ENCODE results near the gene TTC17. TPM values are rescaled to one million over a fixed set of nuclear protein-coding genes. Genes with fewer than 3 reads are reported as not detected.
A peak's percentile ranks its signal among the peaks of the same experiment; 100 is the strongest.
"Not testable (repeated sequence)": the region's sequence is repeated elsewhere in the genome, so short reads cannot be mapped to it uniquely, and the experiment has no call there.

TTC17 gene
- total RNA-seq, 1 experiment from 2014 or later: 42.1 TPM

GRCh38 chr11:43467958-43468357 lies 109.2 kb downstream of the TTC17 start:
- no peak for TF ChIP-seq EZH2phosphoT487 (IDR thresholded peaks at IDR 0.05; ENCODE audit: borderline replicate concordance, low read length)
- no peak for TF ChIP-seq CTCF (conservative IDR thresholded peaks at IDR 0.05; ENCODE audit: low read depth, low read length)
- TF ChIP-seq EZH2 (IDR thresholded peaks at IDR 0.05; ENCODE audit: low read length, unreplicated experiment): no peak
- H3K27ac ChIP-seq (ENCODE audit: low read length): no peak overlapping the region
- H3K36me3 ChIP-seq (ENCODE audit: low read depth, low read length): peaks cover 40% of the 10 kb centered on the region
- H3K27me3 ChIP-seq (ENCODE audit: low read length): no peaks in the 10 kb centered on the region
- H3K4me3 ChIP-seq (ENCODE audit: low read length): no peak overlapping the region
- no TSS peak for BruUV-seq (replicated peaks)
- H3K4me1 ChIP-seq (ENCODE audit: insufficient read depth, low read length): no peaks in the 10 kb centered on the region
- no peaks in the 10 kb centered on the region for H3K9me2 ChIP-seq (replicated peaks; ENCODE audit: low read length)
- no peak for DNase-seq
- H3K79me2 ChIP-seq (ENCODE audit: low read length): no peaks in the 10 kb centered on the region
- H3K4me2 ChIP-seq (ENCODE audit: low read length): no peak overlapping the region
- no peak overlapping the region for H2AFZ ChIP-seq (ENCODE audit: low read length)
- CTCF ChIA-PET: no interaction called here
- H3K9ac ChIP-seq (ENCODE audit: low read length): no peak overlapping the region
- intact Hi-C loops (cut with micrococcal nuclease): no loop called here
- no peaks in the 10 kb centered on the region for H4K20me1 ChIP-seq (ENCODE audit: low read length)
- H3K9me3 ChIP-seq (ENCODE audit: low read length): no peaks in the 10 kb centered on the region
- no peak for ATAC-seq
- POLR2A ChIA-PET (ENCODE audit: unreplicated experiment): no interaction called here
- H3F3A ChIP-seq (ENCODE audit: low read length, unreplicated experiment): no peaks in the 10 kb centered on the region

DNA sequence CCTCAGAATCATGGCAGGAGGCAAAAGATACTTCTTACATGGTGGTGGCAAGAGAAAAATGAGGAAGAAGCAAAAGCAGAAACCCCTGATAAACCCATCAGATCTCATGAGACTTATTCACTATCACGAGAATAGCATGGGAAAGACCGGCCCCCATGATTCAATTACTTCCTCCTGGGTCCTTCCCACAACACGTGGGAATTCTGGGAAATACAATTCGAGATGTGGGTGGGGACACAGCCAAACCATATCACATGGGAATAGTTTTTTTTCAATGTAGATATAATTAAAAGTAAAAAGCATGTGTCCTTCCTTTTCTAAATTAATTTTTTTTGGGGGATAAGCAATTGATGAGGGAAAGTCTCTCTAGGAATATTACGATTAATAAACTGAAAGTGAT lies 118.8 kb downstream of the TTC17 start:
- intact Hi-C loops (cut with micrococcal nuclease); H3K9me2 ChIP-seq (replicated peaks; ENCODE audit: low read length); H3K27me3 ChIP-seq (ENCODE audit: low read length); H2AFZ ChIP-seq (ENCODE audit: low read length); H3K4me2 ChIP-seq (ENCODE audit: low read length); POLR2A ChIA-PET (ENCODE audit: unreplicated experiment); H3K27ac ChIP-seq (ENCODE audit: low read length); H3K4me3 ChIP-seq (ENCODE audit: low read length); H3K79me2 ChIP-seq (ENCODE audit: low read length); H3K36me3 ChIP-seq (ENCODE audit: low read depth, low read length); H3K4me1 ChIP-seq (ENCODE audit: insufficient read depth, low read length); H4K20me1 ChIP-seq (ENCODE audit: low read length); H3K9me3 ChIP-seq (ENCODE audit: low read length); H3F3A ChIP-seq (ENCODE audit: low read length, unreplicated experiment); ATAC-seq; CTCF ChIA-PET; DNase-seq; BruUV-seq (replicated peaks); H3K9ac ChIP-seq (ENCODE audit: low read length): not testable (repeated sequence)

- Histone ChIP-seq H3K36me3 (ENCODE audit: low read depth, low read length) (peaks cover 6% of the 10 kb centered on the region; the same call in 1 of the 2 replicates), H3K27ac (ENCODE audit: low read length) (no peak overlapping the region), H3K4me2 (ENCODE audit: low read length) (no peak overlapping the region), H4K20me1 (ENCODE audit: low read length) (no peaks in the 10 kb centered on the region), H3F3A (ENCODE audit: low read length, unreplicated experiment) (no peaks in the 10 kb centered on the region), H3K4me1 (ENCODE audit: insufficient read depth, low read length) (no peaks in the 10 kb centered on the region), H3K9me2 (replicated peaks; ENCODE audit: low read length) (no peaks in the 10 kb centered on the region), H3K79me2 (ENCODE audit: low read length) (no peaks in the 10 kb centered on the region), H3K4me3 (ENCODE audit: low read length) (no peak overlapping the region), H3K9me3 (ENCODE audit: low read length) (no peaks in the 10 kb centered on the region), H3K9ac (ENCODE audit: low read length) (no peak overlapping the region), H3K27me3 (ENCODE audit: low read length) (no peaks in the 10 kb centered on the region), H2AFZ (ENCODE audit: low read length) (no peak overlapping the region)
- ChIA-PET POLR2A (ENCODE audit: unreplicated experiment) (no interaction called here), CTCF (interaction anchor here (0.7 kb wide), 1 partner anchor 365 kb away, joined by 3 read pairs; no protein-coding TSS in a partner anchor)
- ATAC-seq (no peak), DNase-seq (peak; percentile 4)
- TF ChIP-seq CTCF (conservative IDR thresholded peaks at IDR 0.05; ENCODE audit: low read depth, low read length): no peak
- TF ChIP-seq EZH2 (IDR thresholded peaks at IDR 0.05; ENCODE audit: low read length, unreplicated experiment): no peak
- no peak for TF ChIP-seq EZH2phosphoT487 (IDR thresholded peaks at IDR 0.05; ENCODE audit: borderline replicate concordance, low read length)
- intact Hi-C loops (cut with micrococcal nuclease): no loop called here
- BruUV-seq (replicated peaks): no TSS peak
These were observed 127.4 kb downstream of the TTC17 start for GRCh38 chr11:43486141-43486540.

Data from PC-3 (cell line).